ENCODE data around the gene AARS2. TPM values are rescaled to one million over a fixed set of nuclear protein-coding genes. Genes with fewer than 3 reads are reported as not detected.

The AARS2 gene
- total and polyA plus RNA-seq, 10 of the 15 experiments (the other 5 are each of a cell fraction or from before 2014, with no cell fraction given): 0.71 to 18.3 (median 12.7) TPM

- TF ChIP-seq EP300 (IDR thresholded peaks at IDR 0.05; ENCODE audit: borderline replicate concordance in 1 of 2, control insufficient read depth in 1 of 2, low read depth in 2 of 2, low read length in 2 of 2) (no peak), YY1 (IDR thresholded peaks at IDR 0.05; ENCODE audit: low read depth, low read length) (peak; percentile 65), NR2F1 (conservative IDR thresholded peaks at IDR 0.05) (peak; percentile 77), MYB (IDR thresholded peaks at IDR 0.05; ENCODE audit: borderline replicate concordance, low read depth, low read length) (no peak), EED (IDR thresholded peaks at IDR 0.05; ENCODE audit: low read depth) (no peak)
Observed at GRCh38 chr6:44338228-44339122, 25.3 kb upstream of the AARS2 start (continued).

GRCh38 chr6:44335631-44336030 is 22.5 kb upstream of the AARS2 start:
- ChIA-PET RAD21 (ENCODE audit: unreplicated experiment) (interaction anchor here (0.8 to 1.7 kb wide), 5 partner anchors 27 to 239 kb away, joined by 3 to 9 read pairs (median 5); no protein-coding TSS in a partner anchor), CTCF (interaction anchor here (0.7 to 10.4 kb wide), 8 partner anchors 21 to 239 kb away, joined by 3 to 163 read pairs (median 4); partner anchors contain the start of genes AARS2, NFKBIE, SLC35B2 and TMEM151B), POLR2A (interaction anchor here (0.6 kb wide), 1 partner anchor 11 kb away, joined by 3 read pairs; no protein-coding TSS in a partner anchor), SMC1A (ENCODE audit: uncharacterized antibody, unreplicated experiment) (interaction anchor here (0.8 to 5.5 kb wide), 5 partner anchors 9 to 239 kb away, joined by 3 to 79 read pairs (median 4); partner anchors contain the start of gene TMEM151B)
- Histone ChIP-seq H3K27ac (ENCODE audit: control insufficient read depth, insufficient read depth) (no peak overlapping the region), H3K9ac (ENCODE audit: control insufficient read depth, insufficient read depth, low read length) (no peak overlapping the region), H3K79me2 (ENCODE audit: control insufficient read depth, insufficient read depth, low read length) (no peaks in the 10 kb centered on the region), H3K4me1 (ENCODE audit: control insufficient read depth, insufficient read depth, low read length) (no peaks in the 10 kb centered on the region), H3K9me3 (replicated peaks; ENCODE audit: control insufficient read depth, insufficient read depth, low read length) (no peaks in the 10 kb centered on the region), H4K20me1 (ENCODE audit: control insufficient read depth, insufficient read depth) (no peaks in the 10 kb centered on the region), H3K4me2 (ENCODE audit: control insufficient read depth, insufficient read depth) (no peak overlapping the region), H2AFZ (ENCODE audit: control insufficient read depth, low read depth, low read length) (no peak overlapping the region), H3K36me3 (ENCODE audit: control insufficient read depth in 2 of 2, insufficient read depth in 2 of 2, low read length in 1 of 2) (no peaks in the 10 kb centered on the region), H3K27me3 (replicated peaks in 1 of 2; ENCODE audit: control insufficient read depth in 2 of 2, insufficient read depth in 2 of 2, low read length in 1 of 2) (peaks cover 0 to 4% of the 10 kb centered on the region in 2 experiments; a peak in 3 of 4 replicates), H3K4me3 (no peak overlapping the region)
- ATAC-seq: no peak
- in situ Hi-C loops (cut with MboI) (loop anchor here (5.0 kb wide), 1 partner anchor 68 kb away; the partner anchor contains the start of gene NFKBIE), intact Hi-C loops (cut with micrococcal nuclease; ENCODE audit: unreplicated experiment) (loop anchor here (5.0 kb wide), 1 partner anchor 183 kb away; no protein-coding TSS in a partner anchor)
- DNase-seq (ENCODE audit: low read depth, low spot score): no peak
- WGBS (ENCODE audit: insufficient coverage, insufficient replicate concordance, low lambda C conversion rate, missing lambda C conversion rate): 7% methylated on average over 1 of the region's 1 CpG
- no peak for FAIRE-seq
- BruUV-seq (replicated peaks): no TSS peak
- no peak for TF ChIP-seq NFIC (IDR thresholded peaks at IDR 0.05; ENCODE audit: low read depth, low read length)
- TF ChIP-seq DPF2 (IDR thresholded peaks at IDR 0.05): no peak
- TF ChIP-seq SP1 (IDR thresholded peaks at IDR 0.05; ENCODE audit: low read depth, low read length): no peak
- TF ChIP-seq YY1 (IDR thresholded peaks at IDR 0.05; ENCODE audit: low read depth, low read length): no peak
